Astrocyte (in vitro differentiated cells and primary cell): Measurements from ENCODE around the gene CNTNAP2. TPM values are rescaled to one million over a fixed set of nuclear protein-coding genes. Genes with fewer than 3 reads are reported as not detected.

Experiments used
- DNase-seq: peaks from one replicate; pipeline ENCODE4 v3.0.0-alpha.2; 2010; ENCODE audit warnings: low read depth
- FAIRE-seq: peaks from 2 replicates; lab custom pipeline; 2011; peaks lifted over from hg19 to GRCh38; lab: Jason Lieb, UNC
- H2AFZ ChIP-seq: 2 replicates; pipeline ENCODE4 v1.6.0; 2012; ENCODE audit warnings: low read depth, low read length, inconsistent platforms
- H3K27ac ChIP-seq: 2 replicates; pipeline ENCODE4 v1.5.1; 2011; ENCODE audit warnings: low read depth, low read length, inconsistent platforms
- H3K27me3 ChIP-seq: 2 replicates; pipeline ENCODE4 v1.6.0; 2011; ENCODE audit warnings: low read length, inconsistent platforms; ENCODE audit not compliant: insufficient read depth
- H3K36me3 ChIP-seq: 2 replicates; pipeline ENCODE4 v1.5.1; 2011; ENCODE audit warnings: low read length, inconsistent platforms; ENCODE audit not compliant: insufficient read depth
- H3K4me1 ChIP-seq: 2 replicates; pipeline ENCODE4 v1.5.1; 2011; ENCODE audit warnings: low read length, inconsistent platforms; ENCODE audit not compliant: insufficient read depth
- H3K4me2 ChIP-seq: 2 replicates; pipeline ENCODE4 v1.6.0; 2012; ENCODE audit warnings: low read length, inconsistent platforms
- H3K4me3 ChIP-seq: 2 replicates; pipeline ENCODE4 v1.5.1; 2011; ENCODE audit warnings: low read depth, mild to moderate bottlenecking, low read length, inconsistent platforms; ENCODE audit not compliant: insufficient read depth
- H3K79me2 ChIP-seq: 2 replicates; pipeline ENCODE4 v1.6.0; 2012; ENCODE audit warnings: mild to moderate bottlenecking, low read length, inconsistent platforms; ENCODE audit not compliant: insufficient read depth
- H3K9ac ChIP-seq: 2 replicates; pipeline ENCODE4 v1.6.0; 2012; ENCODE audit warnings: mild to moderate bottlenecking, low read length, inconsistent platforms
- H3K9me3 ChIP-seq: 2 replicates; pipeline ENCODE4 v1.5.1; 2012; ENCODE audit warnings: low read depth, mild to moderate bottlenecking, low read length, inconsistent platforms; ENCODE audit not compliant: insufficient read depth
- H4K20me1 ChIP-seq: 2 replicates; pipeline ENCODE4 v1.6.0; 2012; ENCODE audit warnings: low read length, inconsistent platforms; ENCODE audit not compliant: insufficient read depth
- H3K27ac Mint-ChIP-seq: one replicate; pipeline ENCODE4 v1.8.0; 2021; ENCODE audit warnings: mild to moderate bottlenecking, mixed read lengths; ENCODE audit not compliant: unreplicated experiment
- H3K27me3 Mint-ChIP-seq: one replicate; pipeline ENCODE4 v1.8.0; 2021; ENCODE audit warnings: low read depth, mixed read lengths; ENCODE audit not compliant: unreplicated experiment
- H3K36me3 Mint-ChIP-seq: one replicate; pipeline ENCODE4 v1.8.0; 2021; ENCODE audit warnings: low read depth, mixed read lengths; ENCODE audit not compliant: unreplicated experiment
- H3K4me1 Mint-ChIP-seq: one replicate; pipeline ENCODE4 v1.8.0; 2021; ENCODE audit warnings: low read depth, mixed read lengths; ENCODE audit not compliant: unreplicated experiment
- H3K4me3 Mint-ChIP-seq: one replicate; pipeline ENCODE4 v1.8.0; 2021; ENCODE audit warnings: mild to moderate bottlenecking, moderate library complexity, mixed read lengths; ENCODE audit not compliant: unreplicated experiment
- H3K9me3 Mint-ChIP-seq: one replicate; pipeline ENCODE4 v1.8.0; 2021; ENCODE audit warnings: mild to moderate bottlenecking, mixed read lengths; ENCODE audit not compliant: unreplicated experiment
- EZH2 ChIP-seq: IDR thresholded peaks from 2 replicates; pipeline ENCODE4 v1.6.1; 2012; ENCODE audit warnings: mild to moderate bottlenecking, low read length, inconsistent platforms; ENCODE audit not compliant: insufficient read depth
- total RNA-seq: library from RNA; stranded (reverse); gene quantifications from 2 replicates; pipeline ENCODE4 v1.2.1, GENCODE V29; 2021
- TF ChIP-seq, protein P1 (sequence below): IDR thresholded peaks from 2 replicates; pipeline ENCODE4 v1.5.1; 2011; ENCODE audit warnings: low read depth, mild to moderate bottlenecking, inconsistent platforms, low read length, moderate library complexity; ENCODE audit not compliant: insufficient read depth

The CNTNAP2 gene
- total RNA-seq, 1 donor from 2014 or later, result 20.0 TPM

DNA sequence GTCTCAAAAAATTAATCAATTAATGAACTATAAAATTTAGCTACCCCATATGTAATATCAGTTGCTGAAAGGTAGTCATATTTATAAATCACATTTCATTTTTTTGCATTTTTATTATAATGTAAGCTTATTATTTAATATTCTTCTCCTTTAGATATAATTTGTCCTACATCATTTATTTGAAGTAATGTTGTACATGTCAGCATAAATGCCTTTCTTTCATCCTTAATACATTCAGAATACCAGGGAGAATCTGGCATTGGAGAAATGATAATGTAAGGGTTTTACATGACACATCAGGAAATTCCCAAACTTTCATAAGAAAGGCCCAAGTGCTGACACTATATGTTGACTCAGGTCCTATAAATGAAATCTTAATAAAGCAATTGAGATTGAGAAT is 742.1 kb downstream of the CNTNAP2 start:
- no peak overlapping the region for H3K4me3 Mint-ChIP-seq
- FAIRE-seq (no peak), DNase-seq (no peak)
- H3K27me3 ChIP-seq, result no peaks in the 10 kb centered on the region
- H3K9me3 Mint-ChIP-seq, result no peaks in the 10 kb centered on the region
- no peak overlapping the region for H2AFZ ChIP-seq
- no peaks in the 10 kb centered on the region for H4K20me1 ChIP-seq
- no peaks in the 10 kb centered on the region for H3K79me2 ChIP-seq
- H3K4me3 ChIP-seq, result no peak overlapping the region
- H3K36me3 Mint-ChIP-seq, result no peaks in the 10 kb centered on the region
- H3K4me1 ChIP-seq, result no peaks in the 10 kb centered on the region
- no peaks in the 10 kb centered on the region for H3K9me3 ChIP-seq
- H3K27ac ChIP-seq, result no peak overlapping the region
- no peaks in the 10 kb centered on the region for H3K36me3 ChIP-seq
- no peak overlapping the region for H3K4me2 ChIP-seq
- TF ChIP-seq, protein P1, sequence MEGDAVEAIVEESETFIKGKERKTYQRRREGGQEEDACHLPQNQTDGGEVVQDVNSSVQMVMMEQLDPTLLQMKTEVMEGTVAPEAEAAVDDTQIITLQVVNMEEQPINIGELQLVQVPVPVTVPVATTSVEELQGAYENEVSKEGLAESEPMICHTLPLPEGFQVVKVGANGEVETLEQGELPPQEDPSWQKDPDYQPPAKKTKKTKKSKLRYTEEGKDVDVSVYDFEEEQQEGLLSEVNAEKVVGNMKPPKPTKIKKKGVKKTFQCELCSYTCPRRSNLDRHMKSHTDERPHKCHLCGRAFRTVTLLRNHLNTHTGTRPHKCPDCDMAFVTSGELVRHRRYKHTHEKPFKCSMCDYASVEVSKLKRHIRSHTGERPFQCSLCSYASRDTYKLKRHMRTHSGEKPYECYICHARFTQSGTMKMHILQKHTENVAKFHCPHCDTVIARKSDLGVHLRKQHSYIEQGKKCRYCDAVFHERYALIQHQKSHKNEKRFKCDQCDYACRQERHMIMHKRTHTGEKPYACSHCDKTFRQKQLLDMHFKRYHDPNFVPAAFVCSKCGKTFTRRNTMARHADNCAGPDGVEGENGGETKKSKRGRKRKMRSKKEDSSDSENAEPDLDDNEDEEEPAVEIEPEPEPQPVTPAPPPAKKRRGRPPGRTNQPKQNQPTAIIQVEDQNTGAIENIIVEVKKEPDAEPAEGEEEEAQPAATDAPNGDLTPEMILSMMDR, result no peak
- TF ChIP-seq EZH2, result no peak
- H3K4me1 Mint-ChIP-seq, result no peaks in the 10 kb centered on the region
- H3K27ac Mint-ChIP-seq, result no peak overlapping the region
- H3K27me3 Mint-ChIP-seq, result no peaks in the 10 kb centered on the region
- H3K9ac ChIP-seq, result no peak overlapping the region

DNA sequence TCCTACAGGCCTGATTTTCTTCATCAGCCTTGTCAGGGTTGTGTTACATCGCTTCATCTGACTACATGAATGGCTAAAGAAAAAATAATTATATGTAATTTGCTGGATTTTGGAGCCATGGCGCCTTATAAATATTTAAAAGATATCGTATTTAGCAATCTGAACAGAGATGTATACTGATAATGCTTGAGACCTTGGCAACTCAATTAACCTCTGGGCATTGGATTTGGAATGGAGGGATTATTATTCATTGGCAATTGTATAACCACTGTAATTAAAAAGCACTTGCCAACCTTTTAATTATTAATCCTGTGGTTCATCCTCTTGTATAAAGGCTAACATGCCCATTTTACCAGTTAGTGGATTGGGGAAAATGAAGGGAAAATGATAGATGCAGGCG is 745.1 kb downstream of the CNTNAP2 start:
- Mint-ChIP-seq H3K36me3 (no peaks in the 10 kb centered on the region), H3K9me3 (no peaks in the 10 kb centered on the region), H3K4me3 (no peak overlapping the region), H3K27me3 (no peaks in the 10 kb centered on the region), H3K27ac (no peak overlapping the region), H3K4me1 (no peaks in the 10 kb centered on the region)
- Histone ChIP-seq H3K4me1 (no peaks in the 10 kb centered on the region), H3K27me3 (no peaks in the 10 kb centered on the region), H3K79me2 (no peaks in the 10 kb centered on the region), H3K9me3 (no peaks in the 10 kb centered on the region), H3K27ac (no peak overlapping the region), H3K36me3 (no peaks in the 10 kb centered on the region), H2AFZ (no peak overlapping the region), H3K4me2 (no peak overlapping the region), H4K20me1 (no peaks in the 10 kb centered on the region), H3K9ac (no peak overlapping the region), H3K4me3 (no peak overlapping the region)
- FAIRE-seq (no peak), DNase-seq (no peak)
- TF ChIP-seq EZH2, result no peak
- TF ChIP-seq, protein P1, result no peak

DNA sequence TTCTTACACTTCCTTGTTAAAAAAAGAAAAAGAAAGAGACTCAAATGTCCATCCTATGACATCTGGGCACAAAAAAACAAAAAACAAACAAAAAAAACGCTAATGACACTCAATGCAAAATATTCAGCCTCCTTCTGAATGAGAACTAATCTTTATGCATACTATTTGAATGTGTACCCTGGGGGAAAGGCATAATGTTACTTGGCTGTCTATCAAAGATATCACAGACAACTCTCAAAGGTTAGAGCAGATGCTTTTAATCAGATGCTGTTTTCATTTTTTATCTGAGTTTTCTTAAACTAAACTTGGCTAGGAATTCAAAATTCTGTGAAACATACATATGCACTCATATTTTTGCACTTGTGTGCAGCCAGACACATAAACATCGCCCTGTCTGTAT is 745.8 kb downstream of the CNTNAP2 start:
- FAIRE-seq (no peak), DNase-seq (no peak)
- H3K27ac ChIP-seq, result no peak overlapping the region
- no peaks in the 10 kb centered on the region for H3K27me3 ChIP-seq
- Mint-ChIP-seq H3K36me3 (no peaks in the 10 kb centered on the region), H3K27me3 (no peaks in the 10 kb centered on the region), H3K4me1 (no peaks in the 10 kb centered on the region), H3K9me3 (no peaks in the 10 kb centered on the region), H3K27ac (no peak overlapping the region), H3K4me3 (no peak overlapping the region)
- H3K79me2 ChIP-seq, result no peaks in the 10 kb centered on the region
- no peak overlapping the region for H3K4me2 ChIP-seq
- no peak for TF ChIP-seq EZH2
- TF ChIP-seq, protein P1, result no peak
- H4K20me1 ChIP-seq, result no peaks in the 10 kb centered on the region
- no peak overlapping the region for H2AFZ ChIP-seq
- no peak overlapping the region for H3K4me3 ChIP-seq
- H3K4me1 ChIP-seq, result no peaks in the 10 kb centered on the region
- H3K9me3 ChIP-seq, result no peaks in the 10 kb centered on the region
- no peaks in the 10 kb centered on the region for H3K36me3 ChIP-seq
- no peak overlapping the region for H3K9ac ChIP-seq
